HepG2 (cell line): ENCODE results near the gene AJUBA. TPM values are rescaled to one million over a fixed set of nuclear protein-coding genes. Genes with fewer than 3 reads are reported as not detected.

Experiments
- ARNT2 ChIP-seq: sonication (generic); formaldehyde crosslinking; IDR thresholded peaks from 2 replicates; pipeline ENCODE4 v1.8.0; 2022; ENCODE audit warnings: mild to moderate bottlenecking, low read depth, missing genetic modification reagents, moderate library complexity
- ESRRA ChIP-seq: sonication (generic); formaldehyde crosslinking; IDR thresholded peaks from 2 replicates; pipeline ENCODE4 v1.5.1; 2020; ENCODE audit warnings: mild to moderate bottlenecking, low read depth, missing genetic modification reagents
- FOXK2 ChIP-seq: fragments of 450-650 bp; IDR thresholded peaks from 2 replicates; pipeline ENCODE4 v1.6.1; 2016
- GATA4 ChIP-seq: sonication (generic); IDR thresholded peaks from 2 replicates; pipeline ENCODE4 v1.6.1; 2016; ENCODE audit warnings: antibody characterized with exemption, low read depth, borderline replicate concordance
- HHEX ChIP-seq: IDR thresholded peaks from 2 replicates; pipeline ENCODE4 v1.6.1; 2016; ENCODE audit warnings: control low read depth
- HMGA1 ChIP-seq: sonication (generic); formaldehyde crosslinking; conservative IDR thresholded peaks from 2 replicates; pipeline ENCODE4 v1.4.0; 2020; ENCODE audit warnings: missing genetic modification reagents
- KDM5B ChIP-seq: sonication (generic); formaldehyde crosslinking; IDR thresholded peaks from 2 replicates; pipeline ENCODE4 v1.4.0; 2020; ENCODE audit warnings: missing genetic modification reagents, mild to moderate bottlenecking, borderline replicate concordance
- KLF11 ChIP-seq: IDR thresholded peaks from 2 replicates; pipeline ENCODE4 v1.6.1; 2016; ENCODE audit warnings: missing compliant biosample characterization
- MYC ChIP-seq: sonication (generic); formaldehyde crosslinking; IDR thresholded peaks from 2 replicates; pipeline ENCODE4 v1.9.0; 2021; ENCODE audit warnings: missing genetic modification reagents, borderline replicate concordance
- PAX8 ChIP-seq: sonication (generic); formaldehyde crosslinking; IDR thresholded peaks from 2 replicates; pipeline ENCODE4 v1.8.0; 2022; ENCODE audit warnings: mild to moderate bottlenecking, missing genetic modification reagents, borderline replicate concordance
- PHF8 ChIP-seq: sonication (generic); formaldehyde crosslinking; IDR thresholded peaks from 2 replicates; pipeline ENCODE4 v1.5.0; 2020; ENCODE audit warnings: missing genetic modification reagents
- SCMH1 ChIP-seq: sonication (generic); formaldehyde crosslinking; IDR thresholded peaks from 2 replicates; pipeline ENCODE4 v1.9.0; 2021; ENCODE audit warnings: missing genetic modification reagents, mild to moderate bottlenecking, borderline replicate concordance
- TP53 ChIP-seq: sonication (generic); formaldehyde crosslinking; conservative IDR thresholded peaks from 2 replicates; pipeline ENCODE4 v1.4.0; 2020; ENCODE audit warnings: missing genetic modification reagents
- ZMYM4 ChIP-seq: sonication (generic); formaldehyde crosslinking; IDR thresholded peaks from 2 replicates; pipeline ENCODE4 v1.8.1; 2023; ENCODE audit warnings: mild to moderate bottlenecking, missing genetic modification reagents
- ZNF350 ChIP-seq: sonication (generic); formaldehyde crosslinking; IDR thresholded peaks from 2 replicates; pipeline ENCODE4 v1.4.0; 2020; ENCODE audit warnings: mild to moderate bottlenecking, low read depth, missing genetic modification reagents, borderline replicate concordance
- ZNF607 ChIP-seq: sonication (generic); formaldehyde crosslinking; IDR thresholded peaks from 2 replicates; pipeline ENCODE4 v1.5.1; 2020; ENCODE audit warnings: missing genetic modification reagents, mild to moderate bottlenecking, borderline replicate concordance
- ZNF761 ChIP-seq: sonication (generic); formaldehyde crosslinking; conservative IDR thresholded peaks from 2 replicates; pipeline ENCODE4 v1.4.0; 2020; ENCODE audit warnings: mild to moderate bottlenecking, missing genetic modification reagents
- polyA plus RNA-seq, 8 experiments: library from polyadenylated mRNA; depleted of rRNA in 3 of 8; stranded (reverse) in 7 of 8; unstranded in 1 of 8; fragments of >200 nt; fragmentation: Illumina TruSeq in 4 of 8; extraction: Trizol in 4 of 8; gene quantifications; 2 replicates each; pipeline versions ENCODE4 v1.2.1 to v1.2.3, GENCODE V29; 2011 to 2016; ENCODE audit warnings: low read depth in 4 of 8, missing spikeins in 1 of 8, mixed read lengths in 1 of 8; ENCODE audit not compliant: insufficient read depth in 1 of 8
- total RNA-seq, 5 experiments: library from RNA; depleted of rRNA; stranded (reverse); fragments of >200 nt; fragmentation: Illumina TruSeq; extraction: Trizol; gene quantifications; 2 replicates each; pipeline ENCODE4 v1.2.3, GENCODE V29; 2016; ENCODE audit warnings: low read depth in 1 of 5
- TF ChIP-seq, protein P1 (sequence below): sonication (generic); formaldehyde crosslinking; IDR thresholded peaks from 2 replicates; pipeline ENCODE4 v1.5.1; 2020; ENCODE audit warnings: missing genetic modification reagents, mild to moderate bottlenecking, borderline replicate concordance
- TF ChIP-seq, protein P2 (sequence below): IDR thresholded peaks from 2 replicates; pipeline ENCODE4 v1.6.1; 2016; ENCODE audit warnings: missing biosample characterization, missing genetic modification reagents, low read depth
- TF ChIP-seq, protein P3 (sequence below): IDR thresholded peaks from 2 replicates; pipeline ENCODE4 v1.6.1; 2016; ENCODE audit warnings: low read depth, borderline replicate concordance
- TF ChIP-seq, protein P4 (sequence below): fragments of 450-650 bp; IDR thresholded peaks from 2 replicates; pipeline ENCODE4 v1.6.1; 2017; ENCODE audit warnings: mild to moderate bottlenecking
- TF ChIP-seq, protein P5 (sequence below): sonication (generic); formaldehyde crosslinking; IDR thresholded peaks from 2 replicates; pipeline ENCODE4 v1.5.1; 2020; ENCODE audit warnings: missing genetic modification reagents, mild to moderate bottlenecking, borderline replicate concordance

AJUBA gene
- total and polyA plus RNA-seq, 2 of the 13 experiments (the other 11 are each of a cell fraction or from before 2014, with no cell fraction given), result 157 to 241 TPM

DNA sequence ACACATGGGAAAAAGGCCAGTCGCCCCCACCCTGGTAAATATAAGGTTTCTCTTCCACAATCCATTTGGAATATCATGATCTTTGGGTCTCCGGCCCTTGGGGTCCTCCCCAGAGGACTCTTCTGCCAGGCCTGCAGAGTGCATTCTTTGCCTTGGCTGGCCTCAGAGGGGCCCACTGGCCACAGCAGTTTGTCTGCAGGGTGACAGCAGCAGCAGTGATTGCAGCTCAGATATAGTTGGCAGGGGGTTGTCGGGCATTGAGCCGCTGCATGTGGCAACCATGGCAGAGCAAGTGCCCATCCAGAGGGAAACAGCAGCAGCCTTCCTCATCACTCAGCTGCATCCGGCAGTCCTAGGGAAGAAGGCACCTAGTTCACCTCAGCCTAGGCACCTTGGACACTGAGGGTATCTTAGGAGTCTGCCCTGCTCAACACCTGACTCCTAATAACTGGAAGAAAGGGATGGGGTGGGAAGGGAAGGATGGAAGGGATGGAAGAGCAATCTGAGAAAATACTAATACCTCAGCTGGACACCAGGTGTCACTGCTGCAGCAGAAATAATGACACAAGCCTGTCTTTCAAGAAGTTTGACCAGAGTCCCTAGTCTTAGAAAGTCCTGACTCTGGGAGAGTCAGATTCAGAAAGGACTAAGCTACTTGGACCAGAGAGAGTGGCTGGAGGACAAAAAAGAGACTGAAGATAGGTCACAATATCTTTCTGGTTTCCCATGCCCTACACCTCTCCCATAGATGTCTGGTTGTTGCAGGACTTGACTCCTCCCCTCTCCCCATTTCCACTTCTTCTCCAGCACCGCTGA, 8.9 kb downstream of the AJUBA start (continued):
- TF ChIP-seq KDM5B (CRISPR knock-in tag) (no peak), ZNF607 (CRISPR knock-in tag) (no peak), FOXK2 (no peak), ARNT2 (CRISPR knock-in tag) (0 out of 2 replicates have a peak, but pooled peaks have one; percentile 27), GATA4 (no peak), ZMYM4 (CRISPR knock-in tag) (no peak), ZNF761 (CRISPR knock-in tag) (no peak), TP53 (CRISPR knock-in tag) (no peak), PHF8 (CRISPR knock-in tag) (0 out of 2 replicates have a peak, but pooled peaks have one; percentile 31), ZNF350 (0 out of 2 replicates have a peak, but pooled peaks have one; percentile 18), SCMH1 (no peak), HMGA1 (CRISPR knock-in tag) (no peak), MYC (CRISPR knock-in tag) (no peak), HHEX (CRISPR knock-in tag) (no peak), ESRRA (no peak), PAX8 (CRISPR knock-in tag) (no peak), KLF11 (CRISPR knock-in tag) (no peak)
- TF ChIP-seq, protein P1, sequence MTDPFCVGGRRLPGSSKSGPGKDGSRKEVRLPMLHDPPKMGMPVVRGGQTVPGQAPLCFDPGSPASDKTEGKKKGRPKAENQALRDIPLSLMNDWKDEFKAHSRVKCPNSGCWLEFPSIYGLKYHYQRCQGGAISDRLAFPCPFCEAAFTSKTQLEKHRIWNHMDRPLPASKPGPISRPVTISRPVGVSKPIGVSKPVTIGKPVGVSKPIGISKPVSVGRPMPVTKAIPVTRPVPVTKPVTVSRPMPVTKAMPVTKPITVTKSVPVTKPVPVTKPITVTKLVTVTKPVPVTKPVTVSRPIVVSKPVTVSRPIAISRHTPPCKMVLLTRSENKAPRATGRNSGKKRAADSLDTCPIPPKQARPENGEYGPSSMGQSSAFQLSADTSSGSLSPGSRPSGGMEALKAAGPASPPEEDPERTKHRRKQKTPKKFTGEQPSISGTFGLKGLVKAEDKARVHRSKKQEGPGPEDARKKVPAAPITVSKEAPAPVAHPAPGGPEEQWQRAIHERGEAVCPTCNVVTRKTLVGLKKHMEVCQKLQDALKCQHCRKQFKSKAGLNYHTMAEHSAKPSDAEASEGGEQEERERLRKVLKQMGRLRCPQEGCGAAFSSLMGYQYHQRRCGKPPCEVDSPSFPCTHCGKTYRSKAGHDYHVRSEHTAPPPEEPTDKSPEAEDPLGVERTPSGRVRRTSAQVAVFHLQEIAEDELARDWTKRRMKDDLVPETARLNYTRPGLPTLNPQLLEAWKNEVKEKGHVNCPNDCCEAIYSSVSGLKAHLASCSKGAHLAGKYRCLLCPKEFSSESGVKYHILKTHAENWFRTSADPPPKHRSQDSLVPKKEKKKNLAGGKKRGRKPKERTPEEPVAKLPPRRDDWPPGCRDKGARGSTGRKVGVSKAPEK (CRISPR knock-in tag), result no peak
- TF ChIP-seq, protein P2, sequence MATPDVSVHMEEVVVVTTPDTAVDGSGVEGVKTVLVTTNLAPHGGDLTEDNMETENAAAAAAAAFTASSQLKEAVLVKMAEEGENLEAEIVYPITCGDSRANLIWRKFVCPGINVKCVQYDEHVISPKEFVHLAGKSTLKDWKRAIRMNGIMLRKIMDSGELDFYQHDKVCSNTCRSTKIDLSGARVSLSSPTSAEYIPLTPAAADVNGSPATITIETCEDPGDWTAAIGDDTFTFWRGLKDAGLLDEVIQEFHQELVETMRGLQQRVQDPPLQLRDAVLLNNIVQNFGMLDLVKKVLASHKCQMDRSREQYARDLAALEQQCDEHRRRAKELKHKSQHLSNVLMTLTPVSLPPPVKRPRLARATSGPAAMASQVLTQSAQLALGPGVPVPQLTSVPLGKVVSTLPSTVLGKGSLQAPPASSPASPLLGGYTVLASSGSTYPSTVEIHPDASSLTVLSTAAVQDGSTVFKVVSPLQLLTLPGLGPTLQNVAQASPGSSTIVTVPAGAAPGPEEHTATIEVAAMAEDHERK (CRISPR knock-in tag), result no peak
- TF ChIP-seq, protein P3, sequence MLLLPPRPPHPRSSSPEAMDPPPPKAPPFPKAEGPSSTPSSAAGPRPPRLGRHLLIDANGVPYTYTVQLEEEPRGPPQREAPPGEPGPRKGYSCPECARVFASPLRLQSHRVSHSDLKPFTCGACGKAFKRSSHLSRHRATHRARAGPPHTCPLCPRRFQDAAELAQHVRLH (CRISPR knock-in tag), result no peak
- TF ChIP-seq, protein P4, sequence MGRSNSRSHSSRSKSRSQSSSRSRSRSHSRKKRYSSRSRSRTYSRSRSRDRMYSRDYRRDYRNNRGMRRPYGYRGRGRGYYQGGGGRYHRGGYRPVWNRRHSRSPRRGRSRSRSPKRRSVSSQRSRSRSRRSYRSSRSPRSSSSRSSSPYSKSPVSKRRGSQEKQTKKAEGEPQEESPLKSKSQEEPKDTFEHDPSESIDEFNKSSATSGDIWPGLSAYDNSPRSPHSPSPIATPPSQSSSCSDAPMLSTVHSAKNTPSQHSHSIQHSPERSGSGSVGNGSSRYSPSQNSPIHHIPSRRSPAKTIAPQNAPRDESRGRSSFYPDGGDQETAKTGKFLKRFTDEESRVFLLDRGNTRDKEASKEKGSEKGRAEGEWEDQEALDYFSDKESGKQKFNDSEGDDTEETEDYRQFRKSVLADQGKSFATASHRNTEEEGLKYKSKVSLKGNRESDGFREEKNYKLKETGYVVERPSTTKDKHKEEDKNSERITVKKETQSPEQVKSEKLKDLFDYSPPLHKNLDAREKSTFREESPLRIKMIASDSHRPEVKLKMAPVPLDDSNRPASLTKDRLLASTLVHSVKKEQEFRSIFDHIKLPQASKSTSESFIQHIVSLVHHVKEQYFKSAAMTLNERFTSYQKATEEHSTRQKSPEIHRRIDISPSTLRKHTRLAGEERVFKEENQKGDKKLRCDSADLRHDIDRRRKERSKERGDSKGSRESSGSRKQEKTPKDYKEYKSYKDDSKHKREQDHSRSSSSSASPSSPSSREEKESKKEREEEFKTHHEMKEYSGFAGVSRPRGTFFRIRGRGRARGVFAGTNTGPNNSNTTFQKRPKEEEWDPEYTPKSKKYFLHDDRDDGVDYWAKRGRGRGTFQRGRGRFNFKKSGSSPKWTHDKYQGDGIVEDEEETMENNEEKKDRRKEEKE, result no peak
- TF ChIP-seq, protein P5, sequence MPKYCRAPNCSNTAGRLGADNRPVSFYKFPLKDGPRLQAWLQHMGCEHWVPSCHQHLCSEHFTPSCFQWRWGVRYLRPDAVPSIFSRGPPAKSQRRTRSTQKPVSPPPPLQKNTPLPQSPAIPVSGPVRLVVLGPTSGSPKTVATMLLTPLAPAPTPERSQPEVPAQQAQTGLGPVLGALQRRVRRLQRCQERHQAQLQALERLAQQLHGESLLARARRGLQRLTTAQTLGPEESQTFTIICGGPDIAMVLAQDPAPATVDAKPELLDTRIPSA (CRISPR knock-in tag), result no peak
